ENCODE data around the gene ZNF526.

The ZNF526 gene, protein sequence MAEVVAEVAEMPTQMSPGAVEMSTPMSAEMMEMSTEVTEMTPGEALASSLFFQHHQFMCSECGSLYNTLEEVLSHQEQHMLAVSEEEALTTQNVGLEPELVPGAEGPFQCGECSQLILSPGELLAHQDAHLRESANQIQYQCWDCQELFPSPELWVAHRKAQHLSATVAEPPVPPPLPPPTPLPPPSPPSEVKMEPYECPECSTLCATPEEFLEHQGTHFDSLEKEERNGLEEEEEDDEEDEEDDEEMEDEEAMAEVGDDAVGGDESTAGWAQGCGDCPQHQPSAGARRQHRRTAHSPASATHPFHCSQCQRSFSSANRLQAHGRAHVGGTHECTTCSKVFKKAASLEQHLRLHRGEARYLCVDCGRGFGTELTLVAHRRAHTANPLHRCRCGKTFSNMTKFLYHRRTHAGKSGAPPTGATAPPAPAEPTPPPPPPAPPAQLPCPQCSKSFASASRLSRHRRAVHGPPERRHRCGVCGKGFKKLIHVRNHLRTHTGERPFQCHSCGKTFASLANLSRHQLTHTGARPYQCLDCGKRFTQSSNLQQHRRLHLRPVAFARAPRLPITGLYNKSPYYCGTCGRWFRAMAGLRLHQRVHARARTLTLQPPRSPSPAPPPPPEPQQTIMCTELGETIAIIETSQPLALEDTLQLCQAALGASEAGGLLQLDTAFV

GRCh38 chr19:42219812-42220750 lies at the start of gene ZNF526:
TSS of gene ZNF526 (plus strand) at chr19:42220312. CDS start at chr19:42224404, 4,092 bp downstream.
- DNase-seq (ENCODE audit: low read depth in 2 of 3, low spot score in 1 of 3): peak; percentile 94 to 95 (median 95)

DNA sequence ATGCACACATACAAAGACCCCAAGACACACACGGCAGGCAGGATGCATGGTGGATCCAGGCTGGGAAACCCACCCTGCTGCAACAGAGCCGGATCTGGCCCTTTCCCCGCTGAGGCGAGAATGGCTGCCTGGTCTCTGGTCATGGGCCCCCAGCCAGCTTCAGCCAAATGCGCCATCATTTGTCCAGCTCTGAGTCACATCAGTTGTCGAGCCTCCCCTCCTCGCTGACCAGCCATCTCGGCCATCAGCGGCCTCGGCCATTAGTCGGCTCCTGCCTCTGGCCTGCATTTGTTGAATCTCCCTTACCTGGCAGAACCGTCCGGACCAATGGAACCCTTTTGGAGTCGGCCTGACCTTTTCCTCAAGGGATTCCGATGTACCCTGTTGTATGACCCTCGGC lies 49.4 kb upstream of the ZNF526 start:
- no peak for DNase-seq (ENCODE audit: low read depth in 2 of 3, low spot score in 1 of 3)

DNA sequence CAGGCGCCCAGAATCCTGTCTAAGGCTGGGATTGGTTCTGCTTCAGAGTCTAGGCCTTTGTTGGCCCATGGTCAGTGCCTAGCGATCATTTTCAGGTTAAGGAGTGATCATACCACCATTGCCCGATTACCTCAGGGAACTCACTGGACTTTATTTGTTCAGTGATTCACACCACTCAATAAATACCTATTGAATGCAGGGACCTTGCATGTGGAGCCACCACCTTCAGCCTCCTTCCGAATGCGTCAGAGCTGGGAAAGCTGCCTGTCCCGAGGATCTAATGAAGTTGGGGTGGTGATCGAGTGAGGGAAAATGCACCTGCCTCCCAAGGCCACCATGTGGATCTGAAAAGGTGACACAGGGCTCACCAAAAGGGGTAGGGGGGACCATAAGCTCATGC lies 47.9 kb upstream of the ZNF526 start:
- DNase-seq (ENCODE audit: low read depth in 2 of 3, low spot score in 1 of 3): no peak

GRCh38 chr19:42173695-42174094 lies 46.4 kb upstream of the ZNF526 start:
- DNase-seq (ENCODE audit: low read depth in 2 of 3, low spot score in 1 of 3): no peak

DNA sequence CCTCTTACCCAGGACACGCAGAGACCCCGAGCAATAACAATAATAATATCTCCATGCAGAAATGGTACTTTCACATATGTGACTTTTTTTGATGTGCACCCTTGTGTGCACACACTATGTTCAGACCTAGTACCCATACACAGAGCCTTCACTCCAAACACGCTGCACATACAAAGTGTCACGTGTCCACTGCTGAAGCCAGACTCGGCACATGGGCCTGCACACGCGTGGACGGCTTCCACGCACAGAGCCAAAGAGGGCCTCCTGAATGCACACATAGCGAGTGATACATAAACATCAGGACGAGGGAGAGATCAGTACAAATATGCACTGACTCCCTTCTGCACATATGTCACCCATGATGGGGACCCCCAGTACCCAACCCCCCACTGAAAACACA lies 45.9 kb upstream of the ZNF526 start:
- no peak for DNase-seq (ENCODE audit: low read depth in 2 of 3, low spot score in 1 of 3)

GRCh38 chr19:42174958-42175734 lies 45.0 kb upstream of the ZNF526 start:
- no peak for DNase-seq (ENCODE audit: low read depth in 2 of 3, low spot score in 1 of 3)

DNA sequence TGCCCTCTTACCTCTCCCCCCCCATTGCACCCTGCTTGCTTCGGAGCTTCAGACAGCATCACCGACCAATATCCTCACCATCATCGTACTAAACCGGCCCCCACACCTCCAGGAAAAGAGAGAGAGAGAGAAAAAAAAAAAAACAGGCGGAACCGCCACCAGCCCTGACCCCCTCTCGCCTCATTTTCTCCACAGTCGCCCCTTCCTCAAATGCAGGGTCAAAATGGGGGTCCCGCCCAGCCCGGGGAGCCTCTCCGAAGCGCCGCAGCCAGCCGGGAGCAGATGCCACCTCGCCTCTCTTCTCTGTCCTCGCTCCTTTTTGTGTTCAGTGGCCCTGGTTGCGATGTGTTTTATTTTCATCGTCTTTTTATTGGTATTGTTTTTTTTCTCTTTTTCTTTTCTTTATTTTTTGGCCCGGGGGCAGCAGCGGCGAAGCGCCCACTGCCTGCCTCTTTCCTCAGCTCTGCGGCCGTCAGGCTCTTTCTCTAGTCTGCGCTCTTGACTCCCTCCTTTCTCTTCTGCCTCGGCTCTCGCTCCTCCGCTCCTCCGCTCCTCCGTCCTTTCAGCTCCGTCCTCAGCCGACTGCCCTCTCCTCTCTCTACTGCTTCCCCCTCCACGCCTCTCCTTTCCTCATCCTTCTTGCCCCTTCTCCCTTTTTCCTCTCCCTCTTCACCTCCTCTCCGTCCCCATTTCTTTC lies 44.0 kb upstream of the ZNF526 start:
- DNase-seq (ENCODE audit: low read depth in 2 of 3, low spot score in 1 of 3): no peak

- DNase-seq (ENCODE audit: low read depth in 2 of 3, low spot score in 1 of 3): no peak
These were observed 43.5 kb upstream of the ZNF526 start for GRCh38 chr19:42176649-42176989.

DNA sequence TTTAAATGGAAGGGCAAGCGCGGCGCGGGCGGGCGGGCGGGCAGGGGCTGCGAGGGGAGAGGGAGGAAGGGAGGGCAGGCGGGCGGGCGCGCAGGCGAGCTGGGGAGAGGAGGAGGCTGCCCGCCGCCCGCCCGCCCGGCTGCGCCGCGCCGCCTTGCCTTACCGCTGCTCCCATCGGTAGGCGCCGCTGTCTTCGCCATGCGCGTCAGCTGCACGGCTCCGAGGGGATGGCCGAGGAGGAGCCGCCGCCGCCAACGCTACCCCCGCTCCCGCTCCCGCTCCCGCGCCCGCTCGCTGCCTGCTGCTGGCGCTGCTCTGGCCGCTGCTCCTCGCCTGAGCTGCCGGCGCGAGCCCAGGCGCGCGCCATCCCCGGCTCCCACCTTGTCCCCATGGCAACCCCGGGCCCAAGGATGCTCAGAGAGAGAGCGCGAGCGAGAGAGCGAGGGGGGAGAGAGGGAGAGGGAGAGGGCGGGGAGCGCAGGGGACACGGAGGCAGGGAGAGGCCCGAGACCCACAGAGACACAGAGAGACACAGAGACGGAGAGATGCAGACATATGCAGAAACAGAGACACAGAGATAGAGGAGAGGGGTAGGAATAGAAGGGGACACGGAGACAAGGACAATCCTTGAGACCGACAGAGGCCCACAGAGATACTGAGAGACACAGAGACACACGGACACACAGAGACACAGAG lies 43.0 kb upstream of the ZNF526 start:
- DNase-seq (ENCODE audit: low read depth in 2 of 3, low spot score in 1 of 3): peak; percentile 41 to 76 (median 57)

GRCh38 chr19:42177686-42178019 lies 42.5 kb upstream of the ZNF526 start:
- DNase-seq (ENCODE audit: low read depth in 2 of 3, low spot score in 1 of 3): no peak

GRCh38 chr19:42178791-42179674 lies 41.1 kb upstream of the ZNF526 start:
- DNase-seq (ENCODE audit: low read depth in 2 of 3, low spot score in 1 of 3): no peak

DNA sequence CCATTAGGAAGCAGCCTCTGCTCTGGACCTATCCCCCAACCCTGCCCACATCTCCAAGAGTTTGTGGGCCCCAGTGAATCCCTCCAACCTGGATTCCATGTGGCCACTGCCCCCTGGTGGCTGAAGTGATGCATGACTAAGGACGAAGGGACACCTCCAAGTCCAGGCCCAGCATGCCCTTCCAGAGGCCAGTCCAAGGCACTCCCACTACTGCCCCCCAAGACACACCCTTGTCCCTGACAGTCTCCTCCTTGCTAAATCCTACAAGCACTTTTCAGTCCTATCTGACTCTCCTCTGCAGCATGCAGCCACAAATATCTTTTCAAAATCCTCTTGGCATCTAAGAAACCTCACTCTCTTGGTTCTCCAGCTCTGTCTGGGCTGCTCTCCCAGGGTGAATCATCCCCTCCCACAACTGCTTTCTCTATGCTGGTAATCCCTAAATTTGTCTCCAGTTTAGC lies 35.7 kb upstream of the ZNF526 start:
- peak; percentile 55 to 68 (median 67) for DNase-seq (ENCODE audit: low read depth in 2 of 3, low spot score in 1 of 3)

DNA sequence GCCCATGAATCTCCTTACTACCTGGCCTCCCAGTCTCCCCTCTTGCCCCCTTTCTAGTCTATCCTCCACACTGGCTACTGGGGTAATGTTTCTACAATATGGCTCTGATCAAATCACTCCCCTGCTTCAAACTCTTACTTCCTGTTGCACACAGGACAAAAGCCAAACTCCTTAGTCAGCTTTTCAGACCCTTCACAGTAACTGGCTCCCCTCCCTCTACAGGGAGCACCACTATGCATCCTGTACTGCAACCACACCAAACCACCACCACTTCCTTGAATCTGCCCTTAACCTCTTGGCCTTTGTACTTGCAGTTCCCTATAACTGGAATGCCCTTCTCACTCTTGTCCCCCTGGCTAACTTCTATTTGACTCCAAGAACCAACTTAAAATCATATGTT lies 34.8 kb upstream of the ZNF526 start:
- DNase-seq (ENCODE audit: low read depth in 2 of 3, low spot score in 1 of 3): no peak

DNA sequence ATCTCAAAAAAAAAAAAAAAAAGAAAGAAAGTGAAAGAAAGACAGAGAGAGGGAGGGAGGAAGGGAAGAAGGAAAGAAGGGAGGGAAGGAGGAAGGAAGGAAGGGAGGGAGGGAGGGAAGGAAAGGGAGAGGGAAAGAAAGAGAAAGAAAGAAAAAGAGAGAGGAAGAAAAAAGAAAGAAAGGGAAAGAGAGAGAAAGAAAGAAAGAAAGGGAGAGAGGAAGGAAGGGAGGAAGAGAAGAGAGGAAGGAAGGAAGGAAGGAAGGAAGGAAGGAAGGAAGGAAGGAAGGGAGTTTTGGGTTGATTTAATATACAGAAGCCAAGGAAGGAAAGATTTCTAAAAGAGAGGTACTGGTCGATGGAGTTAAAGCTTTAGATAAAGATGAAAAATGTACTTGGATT lies 31.4 kb upstream of the ZNF526 start:
- no peak for DNase-seq (ENCODE audit: low read depth in 2 of 3, low spot score in 1 of 3)

DNA sequence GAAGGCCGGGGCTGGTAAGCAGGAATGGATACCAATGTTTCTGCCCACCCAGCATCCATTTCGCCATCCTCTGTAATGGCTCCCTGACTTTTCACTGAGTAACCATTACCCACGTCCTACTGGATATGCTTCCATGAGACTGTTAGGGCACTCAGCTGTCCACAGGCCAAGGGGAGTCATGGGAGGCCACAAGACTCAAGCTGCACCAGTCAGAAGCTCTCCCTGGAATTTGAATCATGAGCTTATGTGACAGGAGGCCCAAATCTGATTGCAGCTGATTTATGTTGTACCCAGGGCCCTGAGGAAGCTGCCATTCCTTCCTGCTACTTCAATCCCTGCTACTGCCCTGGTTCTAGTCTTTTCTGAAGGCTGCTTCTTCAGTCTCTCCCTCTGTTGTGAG lies 31.0 kb upstream of the ZNF526 start:
- DNase-seq (ENCODE audit: low read depth in 2 of 3, low spot score in 1 of 3): no peak

DNA sequence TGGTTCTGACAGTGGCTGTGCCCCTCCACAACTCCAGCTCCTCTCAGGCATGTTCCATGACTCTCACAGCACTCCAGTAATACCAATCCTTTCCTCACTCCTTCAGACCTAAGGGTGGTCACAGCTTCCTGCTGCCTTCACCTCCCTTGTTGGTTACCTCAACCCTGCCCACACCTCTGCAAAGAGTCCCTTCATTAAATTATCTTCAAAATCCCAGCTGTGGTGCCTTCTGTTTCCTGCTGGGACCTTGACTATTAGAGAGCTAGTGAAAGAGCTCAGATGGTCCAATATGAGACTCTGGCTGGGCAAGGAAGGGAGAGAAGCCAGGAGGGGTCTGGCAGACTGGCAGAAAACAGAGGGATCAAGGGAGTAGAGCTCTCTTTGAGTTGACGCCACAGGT lies 28.8 kb upstream of the ZNF526 start:
- no peak for DNase-seq (ENCODE audit: low read depth in 2 of 3, low spot score in 1 of 3)

- peak in 1 of 3 donors; percentile 35 for DNase-seq (ENCODE audit: low read depth in 2 of 3, low spot score in 1 of 3)
These were observed 28.3 kb upstream of the ZNF526 start for GRCh38 chr19:42191855-42192254.

DNA sequence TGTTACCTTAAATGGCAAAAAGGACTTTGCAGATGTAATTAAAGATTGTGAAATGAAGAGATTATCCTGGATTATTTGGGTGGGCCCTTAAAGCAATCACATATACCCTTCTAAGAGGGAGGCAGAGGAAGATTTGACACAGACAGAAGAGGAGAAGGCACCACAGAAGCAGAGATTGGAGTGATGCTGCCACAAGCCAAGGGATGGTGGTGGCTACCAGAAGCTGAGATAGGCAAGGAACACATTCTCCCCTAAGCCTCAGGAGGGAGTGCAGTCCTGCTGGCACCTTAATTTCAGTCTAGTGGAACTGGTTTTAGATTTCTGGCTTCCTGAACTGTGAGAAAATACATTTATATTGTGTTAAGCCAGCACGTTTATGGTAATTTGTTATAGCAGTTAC lies 26.8 kb upstream of the ZNF526 start:
- DNase-seq (ENCODE audit: low read depth in 2 of 3, low spot score in 1 of 3): no peak

DNA sequence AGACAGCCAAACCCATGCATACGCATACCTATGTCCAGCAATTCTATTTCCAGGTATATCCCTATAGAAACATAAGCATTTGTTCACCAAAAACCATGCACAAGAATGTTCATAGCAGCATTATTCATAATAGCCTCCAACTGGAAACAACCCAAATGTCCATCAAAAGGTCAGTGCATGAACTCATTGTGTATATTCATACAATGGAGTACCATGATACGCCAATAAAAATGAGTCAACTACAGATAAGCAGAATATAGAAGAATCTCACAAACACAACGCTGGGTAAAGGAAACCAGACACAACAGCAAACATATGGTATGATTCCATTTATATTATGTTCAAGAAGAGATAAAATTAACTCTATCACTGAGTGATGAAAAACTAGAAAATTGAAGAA lies 26.4 kb upstream of the ZNF526 start:
- DNase-seq (ENCODE audit: low read depth in 2 of 3, low spot score in 1 of 3): no peak
